T47D (cell line): ENCODE data around the gene FCHSD2.

Experiments used
- DNase-seq, 2 experiments: peaks; one replicate each; pipeline versions ENCODE4 v3.0.0 to v3.0.0-alpha.2; 2011 to 2012; ENCODE audit warnings: low read depth in 1 of 2, low spot score in 1 of 2
- JUND ChIP-seq: IDR thresholded peaks from 2 replicates; pipeline ENCODE4 v1.6.1; 2012; ENCODE audit warnings: low read depth
- in situ Hi-C: cut with HindIII; loops from 2 replicates; pipeline ENCODE4 v1.10.0; 2016; ENCODE audit warnings: low sequenced_read_pairs, low pct_unique_long_range_greater_than_20kb

Gene FCHSD2

DNA sequence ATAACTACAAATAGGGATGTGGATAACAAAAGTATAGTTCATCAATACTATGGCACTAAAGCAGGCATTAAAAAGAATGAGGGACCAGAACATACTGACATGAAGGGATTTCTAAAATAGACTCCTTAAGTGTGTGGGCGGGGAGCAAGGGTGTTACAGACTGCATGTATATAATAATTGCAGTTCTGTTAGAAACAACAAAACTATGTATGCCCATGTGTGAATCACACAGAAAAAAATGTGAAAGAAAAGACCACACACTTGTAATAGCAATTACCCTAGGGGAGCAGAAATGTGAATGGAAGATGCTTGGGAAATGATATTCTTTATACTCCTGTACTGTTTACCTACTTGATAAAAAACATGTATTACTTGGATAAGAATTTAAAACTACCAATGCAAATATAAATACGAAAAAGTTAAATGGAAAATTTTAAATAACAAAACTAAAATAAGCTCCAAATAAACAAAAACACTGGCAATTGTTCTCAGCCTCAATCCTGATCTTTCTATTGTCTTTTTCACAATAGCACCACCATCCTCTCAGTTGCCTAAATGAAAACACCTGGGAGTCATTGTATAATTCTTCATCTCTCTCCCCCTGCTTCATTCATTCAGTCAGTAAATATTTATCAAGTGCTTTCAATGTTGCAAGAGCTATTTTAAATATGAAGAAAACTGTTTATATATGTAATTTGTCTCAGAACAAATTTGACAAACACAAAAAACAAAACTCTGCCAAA lies 129.8 kb downstream of the FCHSD2 start:
- no peak for DNase-seq
- TF ChIP-seq JUND, result no peak
- in situ Hi-C loops, result no loop called here

DNA sequence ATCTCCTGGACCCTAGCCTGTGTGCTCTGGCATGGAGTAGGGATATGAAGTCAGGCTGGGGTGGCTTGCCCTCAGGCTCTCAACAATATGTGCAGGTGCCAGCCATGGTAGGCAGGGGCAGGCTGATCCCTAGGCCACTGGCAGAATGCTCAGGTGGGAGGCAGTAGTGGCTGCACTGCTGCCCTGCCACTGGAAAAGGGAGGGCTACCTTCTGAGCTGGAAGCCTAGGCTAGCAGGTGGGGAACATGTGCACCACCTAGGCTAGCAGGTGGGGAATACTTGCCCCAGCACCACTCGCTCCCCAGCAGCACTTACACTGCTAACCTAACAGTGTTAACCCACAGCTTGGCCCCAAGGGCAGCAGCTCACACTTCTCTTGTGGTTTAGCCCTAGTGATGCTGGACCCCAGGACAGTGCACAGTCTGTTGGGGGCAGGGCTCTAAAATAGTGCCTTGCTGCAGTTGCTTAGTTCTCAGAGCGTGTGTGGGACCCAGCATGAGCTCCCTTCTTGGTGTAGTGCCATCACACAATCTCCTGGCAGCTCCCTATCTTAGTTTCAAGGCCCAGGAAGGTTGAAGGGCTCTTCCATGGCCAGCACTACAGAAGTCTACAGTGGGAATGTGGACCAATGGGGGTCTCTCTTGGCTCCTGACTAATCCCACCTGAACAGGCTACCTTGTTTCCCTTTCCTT lies 130.8 kb downstream of the FCHSD2 start:
- no peak for DNase-seq
- TF ChIP-seq JUND, result no peak
- in situ Hi-C loops, result no loop called here

DNA sequence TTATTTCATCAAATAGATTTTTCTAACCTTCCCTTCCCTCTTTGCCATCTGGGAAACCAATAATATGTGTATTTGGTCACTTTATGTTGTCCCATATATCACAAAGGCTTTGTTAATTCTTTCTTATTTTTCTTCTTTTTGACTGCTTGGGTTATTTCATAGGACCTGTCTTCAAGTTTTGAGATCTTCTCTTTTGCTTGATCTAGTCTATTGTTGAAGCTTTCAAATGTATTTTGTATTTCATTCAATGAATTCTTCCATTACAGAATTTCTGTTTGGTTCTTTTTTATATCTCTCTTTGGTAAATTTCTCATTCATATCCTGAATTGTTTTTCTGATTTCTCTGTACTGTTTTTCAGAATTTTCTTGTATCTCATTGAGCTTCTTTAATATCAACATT lies 132.1 kb downstream of the FCHSD2 start:
- in situ Hi-C loops, result no loop called here
- no peak for DNase-seq
- TF ChIP-seq JUND, result no peak

DNA sequence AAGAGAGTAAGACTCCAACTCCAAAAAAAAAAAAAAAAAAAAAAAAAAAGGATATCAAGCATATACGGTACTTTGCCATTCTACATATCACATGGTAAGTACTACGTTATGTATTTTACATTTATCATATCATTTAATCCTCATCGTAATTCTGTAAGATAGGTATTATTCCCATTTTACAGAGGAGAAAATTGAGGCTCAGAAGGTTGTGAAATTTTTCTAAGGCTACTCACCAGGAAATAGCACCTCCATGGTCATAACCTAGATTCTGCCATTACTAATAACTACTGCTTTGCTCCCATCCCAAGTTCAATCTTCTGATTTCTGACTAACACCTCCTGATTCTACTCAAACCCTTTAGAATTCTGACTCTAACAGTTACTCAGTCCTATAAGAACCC lies 138.0 kb downstream of the FCHSD2 start:
- in situ Hi-C loops, result no loop called here
- no peak for DNase-seq
- no peak for TF ChIP-seq JUND

DNA sequence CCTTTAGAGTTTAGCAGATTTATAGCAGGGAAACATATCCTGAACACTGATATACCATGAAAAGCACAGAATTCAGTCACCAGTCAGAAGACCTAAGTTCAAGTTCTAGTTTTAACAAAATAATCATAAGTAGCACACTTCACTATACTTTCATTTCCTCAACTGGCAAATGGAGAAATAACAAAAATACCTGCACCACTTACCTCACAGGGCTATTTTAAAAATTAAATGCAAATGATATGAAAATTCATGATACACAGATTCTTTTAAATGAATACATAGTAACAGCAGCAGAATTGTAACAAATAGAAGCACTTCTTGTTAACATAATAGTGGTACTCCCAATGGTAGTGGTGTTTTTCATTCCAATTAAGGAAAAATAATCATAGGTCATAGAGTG lies 139.0 kb downstream of the FCHSD2 start:
- TF ChIP-seq JUND, result no peak
- DNase-seq, result no peak
- in situ Hi-C loops, result no loop called here

DNA sequence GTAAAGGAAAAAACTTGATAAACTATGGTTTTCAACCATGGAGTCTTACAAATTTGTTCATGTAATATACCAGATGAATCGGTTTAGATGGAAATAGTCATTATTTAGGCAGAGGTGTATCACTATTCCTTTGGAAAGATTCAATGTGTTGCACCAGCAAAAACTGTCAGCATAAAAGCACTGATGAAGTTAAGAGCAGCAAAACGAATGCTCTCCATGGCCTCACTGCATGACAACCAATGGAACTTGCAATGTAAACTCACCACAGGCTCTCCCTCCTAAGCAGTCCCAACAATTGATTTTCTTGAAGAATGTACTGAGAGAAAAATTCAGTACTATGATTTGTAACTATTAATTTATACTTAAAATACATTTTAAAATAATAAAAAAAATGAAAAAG lies 139.9 kb downstream of the FCHSD2 start:
- no peak for TF ChIP-seq JUND
- in situ Hi-C loops, result no loop called here

DNA sequence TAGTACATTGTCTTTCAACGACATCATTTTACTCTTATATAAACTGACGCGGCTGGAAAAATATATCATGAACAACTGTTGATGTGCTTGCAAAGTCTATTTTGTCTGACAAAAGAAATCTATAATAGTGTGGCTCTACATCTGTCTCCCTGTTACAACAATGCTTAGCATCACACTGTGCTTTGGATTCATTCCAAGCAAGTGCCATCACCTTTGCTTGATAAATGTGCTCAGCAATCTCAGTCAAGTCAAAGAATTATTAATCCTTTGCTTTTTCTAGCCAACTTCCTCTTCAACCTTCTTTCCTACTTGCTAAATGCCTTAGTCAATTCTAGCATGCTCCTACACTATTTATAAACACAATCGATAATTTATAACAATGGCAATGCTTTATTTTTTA lies 140.5 kb downstream of the FCHSD2 start:
- DNase-seq, result no peak
- in situ Hi-C loops, result no loop called here
- TF ChIP-seq JUND, result no peak

More for the DNA sequence above, 139.9 kb downstream of the FCHSD2 start:
- DNase-seq, result no peak

DNA sequence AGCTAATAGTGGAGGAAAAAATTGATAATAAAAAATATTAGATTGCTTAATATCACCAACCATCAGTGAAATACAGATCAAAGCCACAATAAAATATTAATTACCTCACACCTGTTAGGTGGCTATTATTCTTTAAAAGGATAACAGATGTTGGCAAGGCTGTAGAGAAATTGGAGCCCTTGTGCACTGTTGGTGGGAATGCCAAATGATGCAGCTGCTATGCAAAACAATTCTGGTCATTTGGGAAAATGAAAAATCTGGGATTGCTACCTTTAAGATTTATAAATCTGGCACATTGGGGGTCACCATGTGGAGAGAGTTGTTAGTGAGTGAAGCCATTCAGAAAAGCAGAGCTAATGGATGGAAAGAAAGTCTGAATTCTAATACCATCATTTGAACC lies 143.4 kb downstream of the FCHSD2 start:
- in situ Hi-C loops, result no loop called here
- DNase-seq, result no peak
- no peak for TF ChIP-seq JUND

DNA sequence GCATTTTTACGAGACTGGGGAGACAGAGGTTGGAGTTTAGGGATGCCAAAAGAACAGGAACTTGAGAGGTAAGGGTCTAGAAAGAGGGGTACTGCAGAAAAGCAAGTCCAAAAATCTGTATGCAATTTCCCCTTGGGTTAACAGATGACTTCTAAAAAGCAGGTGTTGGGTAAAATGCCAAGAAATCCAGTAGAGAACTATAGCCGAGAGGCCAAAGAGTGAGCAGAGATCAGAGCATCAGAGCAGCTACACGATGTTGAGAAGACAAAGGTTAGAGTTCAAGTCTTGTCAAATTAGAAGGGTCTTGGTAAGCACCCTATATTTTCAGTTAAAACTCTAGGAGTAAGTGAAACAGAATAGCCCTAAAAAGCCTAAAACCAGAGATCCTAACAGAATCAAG lies 145.2 kb downstream of the FCHSD2 start:
- no peak for DNase-seq
- TF ChIP-seq JUND, result no peak
- in situ Hi-C loops, result no loop called here

DNA sequence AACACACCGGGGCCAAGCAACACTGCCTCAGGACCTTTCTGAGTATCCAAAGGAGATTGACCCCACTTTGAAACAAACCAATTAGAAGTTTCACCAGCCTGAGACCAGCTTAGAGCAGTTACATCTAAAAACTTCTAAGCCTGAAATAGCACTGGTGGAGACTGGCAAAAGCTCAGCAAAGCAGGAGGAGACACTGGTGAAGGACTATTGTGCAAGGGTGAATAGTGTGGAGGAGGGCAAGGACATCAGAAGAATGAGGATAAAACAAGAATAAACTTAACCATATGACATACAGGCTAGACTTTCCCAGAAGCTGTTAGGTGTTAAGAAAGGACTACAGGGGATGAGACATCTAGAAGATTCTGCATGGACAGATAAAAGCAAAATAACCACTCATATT lies 152.4 kb downstream of the FCHSD2 start:
- no peak for TF ChIP-seq JUND
- DNase-seq, result no peak
- in situ Hi-C loops, result no loop called here

DNA sequence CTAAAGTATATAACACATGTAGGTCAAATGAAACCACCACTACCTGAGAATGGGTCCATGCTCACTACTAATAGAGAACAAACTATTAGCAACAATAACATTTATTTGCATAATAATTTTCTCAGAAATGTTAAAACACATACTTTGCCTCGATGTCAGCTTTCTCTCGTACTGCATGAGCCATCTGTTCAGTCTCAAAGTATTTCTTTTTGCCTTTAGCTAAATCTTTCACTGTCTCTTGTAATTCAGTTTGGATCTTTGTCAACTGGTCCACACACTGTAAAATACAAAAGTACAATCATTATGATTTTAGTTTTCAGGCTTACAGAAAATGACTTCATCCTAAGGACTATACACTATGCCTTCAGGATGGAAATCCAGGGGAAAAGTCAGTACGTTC lies 153.3 kb downstream of the FCHSD2 start:
- DNase-seq, result no peak
- in situ Hi-C loops, result no loop called here
- TF ChIP-seq JUND, result no peak

DNA sequence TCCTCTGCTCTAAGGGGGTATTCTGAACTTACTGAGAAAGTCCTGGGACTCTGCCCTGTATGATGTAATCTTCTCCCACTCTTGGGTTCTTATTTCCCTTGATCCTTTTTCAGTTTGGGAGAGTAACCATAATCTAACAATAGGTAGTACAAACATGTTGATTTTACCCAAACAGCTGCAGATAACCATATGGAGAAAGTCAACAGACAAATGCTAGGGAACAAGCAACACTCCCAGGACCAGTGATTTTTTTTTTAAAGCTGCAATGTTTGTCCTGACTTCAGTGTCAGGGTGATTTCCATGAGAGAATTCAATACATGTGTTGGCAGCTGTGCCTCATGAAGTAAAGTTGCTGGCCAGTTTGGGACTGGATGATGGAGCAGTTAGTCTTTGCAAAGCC lies 156.5 kb downstream of the FCHSD2 start:
- TF ChIP-seq JUND, result no peak
- no peak for DNase-seq
- in situ Hi-C loops, result no loop called here

DNA sequence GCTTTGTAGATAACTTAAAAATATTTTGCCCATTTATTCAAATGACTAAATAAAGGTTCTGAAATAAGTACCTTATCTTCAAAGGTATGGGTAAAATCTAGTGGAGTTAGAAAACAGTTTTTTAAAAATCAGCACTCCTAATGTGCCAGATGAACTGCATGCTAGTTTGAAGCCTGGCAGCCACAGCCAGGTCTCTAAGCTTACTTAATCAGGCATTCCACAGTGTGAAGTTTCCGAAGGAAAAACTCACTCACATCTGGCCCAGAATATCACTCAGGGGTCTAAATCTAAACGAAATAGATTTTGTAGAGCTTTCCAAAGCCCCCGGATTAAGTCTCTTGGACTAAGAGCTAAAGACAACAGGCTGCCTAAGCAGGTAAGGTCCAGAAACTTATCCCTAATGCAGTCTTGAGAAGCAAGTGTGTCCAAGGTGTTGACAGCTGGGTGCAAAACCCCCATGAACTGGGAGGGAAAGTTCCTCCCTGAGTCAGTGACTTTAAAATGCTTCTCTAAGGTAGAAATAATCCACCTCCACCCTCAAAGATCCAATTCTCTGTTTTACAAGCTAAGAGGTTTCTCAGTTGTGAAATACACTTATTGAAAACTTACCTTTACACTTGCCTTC lies 157.6 kb downstream of the FCHSD2 start:
- TF ChIP-seq JUND, result no peak
- in situ Hi-C loops, result no loop called here

More for the DNA sequence above, 157.6 kb downstream of the FCHSD2 start:
- no peak for DNase-seq
